ENCODE results near the gene ORC6.

GRCh38 chr16:46712911-46713310 is 23.5 kb downstream of the ORC6 start:
- TF ChIP-seq, protein P1, sequence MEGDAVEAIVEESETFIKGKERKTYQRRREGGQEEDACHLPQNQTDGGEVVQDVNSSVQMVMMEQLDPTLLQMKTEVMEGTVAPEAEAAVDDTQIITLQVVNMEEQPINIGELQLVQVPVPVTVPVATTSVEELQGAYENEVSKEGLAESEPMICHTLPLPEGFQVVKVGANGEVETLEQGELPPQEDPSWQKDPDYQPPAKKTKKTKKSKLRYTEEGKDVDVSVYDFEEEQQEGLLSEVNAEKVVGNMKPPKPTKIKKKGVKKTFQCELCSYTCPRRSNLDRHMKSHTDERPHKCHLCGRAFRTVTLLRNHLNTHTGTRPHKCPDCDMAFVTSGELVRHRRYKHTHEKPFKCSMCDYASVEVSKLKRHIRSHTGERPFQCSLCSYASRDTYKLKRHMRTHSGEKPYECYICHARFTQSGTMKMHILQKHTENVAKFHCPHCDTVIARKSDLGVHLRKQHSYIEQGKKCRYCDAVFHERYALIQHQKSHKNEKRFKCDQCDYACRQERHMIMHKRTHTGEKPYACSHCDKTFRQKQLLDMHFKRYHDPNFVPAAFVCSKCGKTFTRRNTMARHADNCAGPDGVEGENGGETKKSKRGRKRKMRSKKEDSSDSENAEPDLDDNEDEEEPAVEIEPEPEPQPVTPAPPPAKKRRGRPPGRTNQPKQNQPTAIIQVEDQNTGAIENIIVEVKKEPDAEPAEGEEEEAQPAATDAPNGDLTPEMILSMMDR (IDR thresholded peaks at IDR 0.05; ENCODE audit: low read depth, low read length, poor library complexity, severe bottlenecking) = no peak
- no peak for TF ChIP-seq EZH2phosphoT487 (IDR thresholded peaks at IDR 0.05; ENCODE audit: borderline replicate concordance, low read length)
